ENCODE measurements around the gene ZNF32.

ZNF32 gene, protein sequence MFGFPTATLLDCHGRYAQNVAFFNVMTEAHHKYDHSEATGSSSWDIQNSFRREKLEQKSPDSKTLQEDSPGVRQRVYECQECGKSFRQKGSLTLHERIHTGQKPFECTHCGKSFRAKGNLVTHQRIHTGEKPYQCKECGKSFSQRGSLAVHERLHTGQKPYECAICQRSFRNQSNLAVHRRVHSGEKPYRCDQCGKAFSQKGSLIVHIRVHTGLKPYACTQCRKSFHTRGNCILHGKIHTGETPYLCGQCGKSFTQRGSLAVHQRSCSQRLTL

DNA sequence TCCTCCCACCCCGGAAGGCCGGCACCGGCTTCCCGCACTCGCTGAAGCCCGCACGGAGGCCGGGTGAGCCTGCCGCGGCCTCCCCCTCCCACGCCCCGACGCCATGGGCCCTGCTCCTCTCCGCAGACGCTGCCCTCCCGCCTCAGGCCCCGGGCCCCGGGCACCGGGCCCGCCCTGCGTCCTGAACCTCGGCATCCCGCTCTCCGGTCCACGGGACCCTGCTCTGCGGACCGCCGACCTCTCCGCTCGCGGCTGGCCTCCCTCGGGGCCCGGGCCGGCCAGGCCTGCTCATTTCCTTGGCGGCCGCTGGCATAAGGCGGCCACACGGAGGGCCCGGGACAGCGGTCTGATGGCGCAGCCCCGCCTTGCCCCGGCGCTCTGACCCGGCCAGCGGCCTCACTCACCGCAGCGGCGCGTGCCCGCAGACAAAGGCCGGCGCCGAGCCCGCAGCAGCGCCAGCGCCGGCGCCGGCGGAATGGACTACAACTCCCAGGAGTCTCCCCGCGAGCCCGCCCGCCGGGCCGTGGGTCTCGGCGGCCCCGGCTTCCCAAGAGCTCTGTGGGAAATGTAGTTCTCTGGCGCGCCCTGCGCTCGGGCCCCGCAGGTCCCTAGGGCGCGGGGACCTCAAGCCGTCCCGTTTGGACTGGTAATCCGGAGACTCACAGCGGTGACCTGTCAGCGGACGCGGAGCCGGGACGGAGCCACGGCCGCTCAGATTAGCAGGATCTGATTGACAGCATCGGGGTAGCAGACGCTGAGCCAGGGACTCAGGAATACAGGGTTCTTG, at the start of gene ZNF32:
Gene ZNF32 (minus strand): TSS at position 484 of the 787 bp plus-strand sequence. CDS start 2,748 bp downstream, outside the sequence.
- peak; percentile 66 for DNase-seq (ENCODE audit: low read depth)

DNA sequence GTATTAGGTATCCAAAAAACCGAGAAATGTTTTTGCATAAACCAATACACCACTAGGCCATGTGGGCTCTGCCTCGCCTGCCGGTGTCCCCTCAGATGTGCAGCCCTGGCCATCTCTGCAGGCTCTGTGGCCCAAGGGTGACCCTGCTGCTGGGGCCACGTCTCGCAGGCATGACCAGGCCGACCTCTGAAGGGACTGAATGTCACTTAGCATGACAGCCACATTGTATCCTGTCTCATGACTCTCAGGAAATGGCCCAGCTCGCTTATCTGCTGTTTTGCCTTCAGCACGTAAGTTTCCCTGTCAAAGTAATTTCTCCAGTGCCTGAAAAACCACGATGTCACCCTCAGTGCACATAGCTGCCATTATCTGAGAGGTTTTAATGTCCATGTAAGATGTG, 49.5 kb upstream of the ZNF32 start:
- DNase-seq (ENCODE audit: low read depth): no peak

DNA sequence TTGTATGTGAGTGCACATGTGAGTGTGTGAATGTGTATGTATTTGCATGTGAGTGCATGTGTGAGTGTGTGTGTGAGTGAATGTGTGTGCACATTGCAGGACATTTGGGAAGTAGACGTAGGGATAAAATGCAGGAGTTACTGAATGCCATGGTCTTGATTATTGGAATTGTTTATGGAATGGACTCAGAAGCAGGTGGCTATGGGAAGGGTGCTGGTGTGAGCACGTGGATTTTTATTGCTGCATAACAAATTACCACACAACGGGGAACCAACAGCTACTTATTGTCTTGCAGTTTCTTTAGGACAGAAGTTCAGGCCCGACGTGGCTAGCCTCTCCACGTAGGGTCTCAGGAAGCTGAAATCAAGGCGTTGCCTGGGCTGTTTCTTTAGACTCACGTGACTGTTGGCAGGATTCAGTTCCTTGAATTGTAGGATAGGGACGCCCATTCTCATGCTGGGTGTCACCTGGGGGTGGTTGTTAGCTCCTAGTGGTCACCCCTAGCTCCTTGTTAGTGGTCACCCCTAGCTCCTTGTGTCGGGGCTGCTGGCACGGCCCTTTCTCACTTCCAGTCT, 48.3 kb upstream of the ZNF32 start:
- DNase-seq (ENCODE audit: low read depth): no peak

DNA sequence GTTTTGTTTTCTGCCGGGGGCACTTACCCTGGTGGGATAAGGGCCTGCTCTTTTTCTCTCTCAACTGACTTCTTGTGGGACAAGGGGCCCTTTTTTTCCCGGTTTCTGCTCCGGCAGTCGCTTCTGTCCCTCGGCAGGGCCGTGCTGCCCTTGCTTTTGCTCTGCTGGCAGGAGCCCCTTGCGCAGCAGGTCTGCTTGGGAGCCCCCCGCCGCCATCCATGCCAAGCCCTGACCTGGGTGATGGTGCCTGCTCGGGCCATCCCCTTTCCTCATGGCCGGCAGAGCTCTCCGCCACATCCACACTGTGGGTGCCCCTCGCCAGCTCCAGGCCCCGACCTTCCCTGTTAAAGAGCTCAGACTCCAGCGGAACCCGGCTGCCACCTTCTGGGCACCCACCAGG, 47.0 kb upstream of the ZNF32 start:
- no peak for DNase-seq (ENCODE audit: low read depth)

DNA sequence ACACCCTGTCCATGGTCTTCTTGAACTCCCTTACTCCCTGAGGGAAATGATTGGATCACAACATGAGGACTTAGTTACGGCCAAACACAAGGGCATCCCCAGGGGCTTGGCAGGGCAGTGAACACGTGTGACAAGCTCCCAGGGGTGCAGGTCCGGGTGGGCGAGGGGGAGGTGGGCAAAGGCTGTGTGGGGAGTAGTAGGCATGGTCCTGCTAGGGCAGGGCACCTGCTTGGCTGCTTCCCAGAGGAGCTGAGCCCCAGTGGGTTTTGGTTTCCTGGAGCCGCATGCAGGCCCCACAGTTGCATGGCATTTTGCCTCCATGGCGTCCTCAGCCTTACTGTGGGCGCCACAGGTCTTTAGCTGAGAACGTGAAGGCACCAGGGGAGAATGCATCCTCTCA, 46.6 kb upstream of the ZNF32 start:
- DNase-seq (ENCODE audit: low read depth): no peak

DNA sequence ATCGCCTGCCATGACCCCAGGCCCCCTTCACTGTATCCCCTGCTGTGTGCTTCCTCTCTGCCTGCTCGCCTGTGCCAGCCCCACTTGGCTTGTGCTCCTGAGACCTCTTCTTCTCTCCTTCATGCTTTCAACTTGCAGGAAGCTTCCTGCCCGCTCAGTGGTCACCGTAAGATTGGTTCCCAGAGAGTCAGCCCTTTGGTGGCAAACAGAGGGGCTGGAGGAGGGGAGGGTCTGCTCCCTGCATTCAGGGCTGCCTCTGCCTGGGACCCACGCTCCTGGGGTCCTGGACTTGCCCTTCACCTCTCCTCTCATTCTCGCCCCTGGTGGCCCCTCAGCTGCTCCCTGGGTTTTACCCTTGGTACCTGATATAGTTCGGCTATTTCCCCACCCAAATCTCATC, 45.8 kb upstream of the ZNF32 start:
- no peak for DNase-seq (ENCODE audit: low read depth)

DNA sequence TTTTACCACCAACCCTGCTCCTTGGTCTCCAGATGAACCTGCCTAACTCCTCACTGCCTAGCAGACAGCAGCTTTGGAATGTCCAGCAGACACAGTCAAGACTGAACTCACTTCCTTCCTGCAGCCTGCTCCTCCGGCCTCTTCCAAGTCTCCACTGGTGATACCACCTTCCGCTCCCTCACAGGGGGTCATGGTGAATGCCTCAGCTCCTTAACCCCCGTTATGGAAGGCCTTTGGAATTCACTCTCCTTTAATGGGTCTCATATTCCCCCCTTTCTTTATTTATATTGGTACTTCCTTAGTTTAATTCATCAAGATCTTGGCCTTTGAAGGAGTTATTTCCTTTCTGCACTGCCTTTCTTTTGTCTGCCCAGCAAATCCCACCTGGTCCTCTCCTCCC, 44.9 kb upstream of the ZNF32 start:
- DNase-seq (ENCODE audit: low read depth): no peak

DNA sequence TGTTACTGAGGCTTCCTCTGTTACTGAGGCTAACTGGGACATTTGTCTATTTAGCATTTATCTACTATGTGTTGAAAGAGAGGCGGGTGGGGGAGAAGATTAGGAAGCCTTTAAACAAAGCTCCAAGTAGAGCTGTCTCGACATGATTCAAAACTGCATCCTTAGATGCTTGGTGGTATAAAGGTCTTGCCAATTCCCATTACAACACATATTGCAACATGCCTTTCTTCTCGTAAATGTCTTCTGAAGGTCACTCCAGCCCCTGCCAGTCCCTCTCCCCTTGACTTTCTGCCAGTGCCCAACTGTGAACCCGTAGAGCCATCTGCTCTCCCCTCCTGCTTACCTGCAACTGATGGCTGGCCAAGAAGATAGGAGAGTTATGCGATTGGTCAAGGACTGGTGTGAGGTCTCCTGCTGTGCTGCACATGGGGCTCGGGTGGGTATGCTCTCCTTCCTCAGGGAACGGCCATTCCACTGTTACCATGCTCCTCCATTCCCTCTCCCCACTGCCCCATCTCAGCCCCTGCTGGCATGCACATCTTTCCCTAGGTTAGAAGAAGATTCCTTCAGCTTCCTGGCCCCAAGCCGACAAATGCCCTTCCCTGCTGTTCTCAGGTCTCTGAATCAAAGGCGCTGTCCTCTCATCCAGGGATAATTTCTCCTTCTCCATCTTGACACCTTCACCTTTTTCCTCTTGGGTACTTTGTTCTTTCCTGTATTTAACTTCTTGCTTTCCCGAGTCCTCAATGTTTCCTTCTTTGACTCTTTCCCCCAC, 43.6 kb upstream of the ZNF32 start:
- DNase-seq (ENCODE audit: low read depth): no peak

DNA sequence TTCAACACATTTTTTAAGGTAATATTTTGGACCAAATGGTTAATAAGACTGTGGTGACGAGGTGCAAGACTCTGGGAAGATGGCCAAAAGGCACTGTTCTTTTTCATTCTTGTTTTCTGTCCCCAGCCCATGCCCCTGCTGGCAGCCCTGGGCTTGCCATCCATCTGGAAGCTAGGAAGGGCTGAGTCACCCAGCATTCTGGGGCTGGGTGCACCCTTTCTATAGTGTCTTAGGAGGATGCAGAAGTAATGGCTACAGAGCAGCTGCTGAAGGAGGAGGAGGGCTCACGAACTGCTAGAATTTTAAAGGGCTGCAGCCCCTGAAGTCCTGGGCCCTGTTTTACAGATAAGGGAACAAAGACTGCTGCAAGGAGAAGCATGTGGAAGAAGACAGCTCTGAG, 42.8 kb upstream of the ZNF32 start:
- no peak for DNase-seq (ENCODE audit: low read depth)

DNA sequence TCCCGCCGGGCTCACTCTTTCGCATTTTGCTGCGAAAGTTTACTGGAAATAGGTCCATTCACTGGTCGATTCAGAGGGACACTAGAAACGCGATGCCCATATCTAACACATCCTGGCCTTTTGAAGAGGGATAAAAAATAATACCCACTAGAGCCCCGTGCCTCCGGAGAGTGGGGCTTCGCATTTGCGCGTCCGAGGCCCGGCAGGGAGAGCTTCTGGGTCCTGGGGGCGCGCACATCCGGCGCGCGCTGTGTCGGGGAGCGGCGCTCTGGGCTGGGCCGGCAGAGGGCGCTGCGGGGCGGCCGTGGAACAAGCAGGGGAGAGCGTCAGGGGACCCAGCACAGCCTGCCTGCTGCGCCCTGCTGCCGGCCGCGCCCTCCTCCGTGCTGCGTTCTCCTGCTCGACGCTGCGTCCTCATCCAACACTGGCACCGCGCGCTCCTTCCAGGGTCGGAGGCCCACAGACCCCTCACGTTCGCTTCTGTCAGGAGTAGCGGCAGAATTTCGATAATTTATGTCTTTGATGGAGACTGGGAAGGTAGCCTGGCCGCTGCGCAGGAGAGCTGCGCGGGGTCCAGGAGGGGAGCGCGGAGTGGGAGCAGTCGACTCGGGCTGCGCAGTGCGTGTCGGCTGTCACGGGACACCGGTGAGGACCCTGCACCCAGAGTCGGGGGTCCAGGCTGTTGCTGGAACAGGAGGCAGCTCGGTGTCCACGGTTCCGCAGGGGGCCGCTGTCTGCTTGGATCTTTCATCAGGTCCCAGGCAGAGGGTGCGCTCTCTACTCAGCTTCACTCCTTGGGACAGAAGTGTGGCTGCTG, 41.5 kb upstream of the ZNF32 start:
- DNase-seq (ENCODE audit: low read depth): peak; percentile 47

DNA sequence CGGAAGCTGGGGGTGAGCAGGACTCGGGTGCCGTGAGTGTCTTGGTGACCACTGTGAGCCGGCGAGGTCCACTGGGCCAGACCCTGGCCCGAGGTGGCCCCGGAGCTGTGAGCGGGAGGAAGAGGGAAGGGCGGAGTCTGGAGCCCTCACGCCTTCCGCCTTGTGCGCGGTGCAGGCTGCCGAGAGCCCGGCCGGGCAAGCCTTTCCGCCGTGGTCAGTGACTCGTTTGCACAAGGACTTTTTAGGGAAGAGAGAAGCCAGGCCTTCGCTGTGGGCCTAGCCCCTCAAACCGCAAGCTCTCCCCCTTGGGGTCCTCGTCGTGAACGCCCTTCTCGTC, 40.9 kb upstream of the ZNF32 start:
- no peak for DNase-seq (ENCODE audit: low read depth)

DNA sequence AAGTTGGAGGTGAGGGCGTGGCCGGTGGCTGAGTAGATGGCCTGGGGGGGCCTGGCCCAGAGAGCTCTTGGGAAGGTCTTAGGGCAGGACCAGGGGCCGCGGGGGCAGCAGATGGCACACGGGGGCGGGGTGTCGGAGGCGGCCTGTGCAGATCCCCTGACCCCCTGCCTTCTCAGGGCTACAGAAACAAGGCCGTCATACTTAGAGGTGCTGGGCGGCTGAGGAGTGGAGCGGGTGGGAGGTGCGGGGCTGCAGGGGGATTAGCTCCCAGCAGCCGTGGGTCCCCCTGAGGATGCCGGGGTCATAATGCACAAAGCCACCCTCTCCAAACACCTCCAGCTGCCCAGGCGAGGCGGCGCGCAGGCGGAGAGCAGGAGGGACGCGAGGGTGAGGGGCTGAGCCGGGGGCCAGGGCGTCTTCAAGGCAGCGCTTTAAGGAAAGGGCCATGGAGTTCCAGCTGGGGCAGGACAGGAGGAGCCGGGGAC, 40.4 kb upstream of the ZNF32 start:
- DNase-seq (ENCODE audit: low read depth): no peak

DNA sequence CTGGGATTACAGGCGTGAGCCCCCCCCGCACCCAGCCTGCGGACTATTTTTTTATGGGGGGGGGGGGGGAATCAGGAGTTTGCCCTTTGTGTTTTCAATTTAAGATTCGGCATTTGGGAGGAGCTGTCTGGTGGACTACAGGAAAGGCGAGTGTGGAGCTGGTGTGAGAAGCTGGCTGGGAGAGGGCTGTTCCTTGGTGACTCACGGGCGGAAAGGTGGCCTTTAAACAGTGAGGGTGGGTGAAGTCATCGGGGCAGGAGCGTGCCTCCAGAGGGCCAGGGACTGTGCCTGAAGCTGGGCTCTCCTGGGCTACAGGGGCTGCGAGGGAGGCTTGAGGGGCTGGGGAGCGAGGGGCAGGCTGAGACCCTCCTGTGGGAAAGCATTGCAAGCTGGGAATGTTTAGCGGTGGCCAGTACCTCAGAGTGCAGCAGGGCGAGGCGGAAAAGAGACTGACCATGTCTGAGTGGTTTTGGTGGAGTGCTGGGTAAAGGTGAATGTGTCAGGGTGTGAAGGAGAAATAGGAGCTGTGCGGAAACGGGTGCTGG, 39.7 kb upstream of the ZNF32 start:
- no peak for DNase-seq (ENCODE audit: low read depth)

DNA sequence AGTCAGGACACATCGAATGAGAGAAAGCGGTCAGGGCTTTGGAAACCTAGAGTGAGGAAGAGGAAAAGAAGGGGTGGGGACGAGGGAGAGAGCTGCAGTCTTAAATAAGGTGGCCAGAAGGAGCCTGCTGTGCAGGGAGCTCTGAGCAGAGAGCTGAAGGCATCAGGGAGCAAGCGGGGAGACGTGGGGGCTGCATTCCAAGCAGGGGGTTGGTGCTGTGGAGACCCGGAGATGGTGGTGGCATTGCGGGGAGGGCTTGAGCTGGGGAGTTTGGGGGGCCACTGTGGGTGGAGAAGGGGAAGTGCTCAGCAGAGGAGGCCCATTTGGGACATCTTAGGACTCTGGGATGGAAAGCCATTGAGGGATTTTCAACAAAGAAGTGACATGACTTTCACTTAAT, 38.7 kb upstream of the ZNF32 start:
- no peak for DNase-seq (ENCODE audit: low read depth)

DNA sequence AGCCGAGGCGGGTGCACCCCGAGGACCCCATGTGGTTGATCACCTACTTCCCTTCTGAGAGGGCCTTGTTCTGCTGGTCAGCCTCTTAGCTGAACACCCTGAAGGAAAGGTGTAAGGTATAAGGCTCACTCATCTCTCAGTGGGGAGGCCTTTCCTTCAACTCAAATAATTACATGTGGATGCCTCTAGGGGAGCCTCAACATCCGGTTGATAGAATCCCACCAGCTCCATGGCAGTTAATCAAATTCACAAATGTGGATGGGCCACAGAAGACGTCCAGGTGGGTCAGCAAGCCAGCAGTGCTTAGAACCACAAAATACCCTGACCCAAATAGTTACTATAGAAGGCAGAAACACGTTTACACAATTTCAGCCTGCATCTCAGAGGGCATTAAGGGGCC, 37.7 kb upstream of the ZNF32 start:
- no peak for DNase-seq (ENCODE audit: low read depth)

DNA sequence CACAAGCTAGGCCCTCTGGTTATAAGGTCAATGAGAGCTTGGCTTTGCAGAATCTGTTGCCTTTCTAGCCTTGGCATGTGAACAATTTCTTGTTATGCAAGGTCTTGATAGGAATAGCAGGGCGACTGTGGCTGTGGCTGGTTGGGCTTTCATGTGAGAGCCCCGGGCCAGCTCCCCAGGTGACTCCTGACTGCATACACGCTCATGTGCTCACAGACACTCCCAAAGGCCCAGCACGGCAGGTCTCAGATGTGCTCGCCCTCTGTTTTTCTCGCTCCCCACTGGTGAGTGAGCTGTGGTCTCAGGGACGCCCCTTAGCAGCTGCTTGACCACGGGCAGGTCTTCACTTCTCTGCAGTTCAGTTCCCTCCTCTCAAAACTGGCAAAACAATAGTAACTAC, 37.1 kb upstream of the ZNF32 start:
- no peak for DNase-seq (ENCODE audit: low read depth)

DNA sequence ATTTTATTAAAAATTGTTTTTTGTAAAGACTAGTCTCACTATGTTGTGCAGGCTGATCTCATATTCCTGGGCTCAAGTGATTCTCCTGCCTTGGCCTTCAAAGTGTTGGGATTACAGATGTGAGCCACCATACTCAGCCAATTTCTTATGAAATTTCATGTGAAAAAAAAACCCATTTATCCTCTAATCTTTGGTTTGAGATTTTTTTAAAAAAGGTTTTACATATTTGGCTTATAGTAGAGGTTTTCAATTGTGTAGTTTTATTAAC, 35.5 kb upstream of the ZNF32 start:
- DNase-seq (ENCODE audit: low read depth): no peak

DNA sequence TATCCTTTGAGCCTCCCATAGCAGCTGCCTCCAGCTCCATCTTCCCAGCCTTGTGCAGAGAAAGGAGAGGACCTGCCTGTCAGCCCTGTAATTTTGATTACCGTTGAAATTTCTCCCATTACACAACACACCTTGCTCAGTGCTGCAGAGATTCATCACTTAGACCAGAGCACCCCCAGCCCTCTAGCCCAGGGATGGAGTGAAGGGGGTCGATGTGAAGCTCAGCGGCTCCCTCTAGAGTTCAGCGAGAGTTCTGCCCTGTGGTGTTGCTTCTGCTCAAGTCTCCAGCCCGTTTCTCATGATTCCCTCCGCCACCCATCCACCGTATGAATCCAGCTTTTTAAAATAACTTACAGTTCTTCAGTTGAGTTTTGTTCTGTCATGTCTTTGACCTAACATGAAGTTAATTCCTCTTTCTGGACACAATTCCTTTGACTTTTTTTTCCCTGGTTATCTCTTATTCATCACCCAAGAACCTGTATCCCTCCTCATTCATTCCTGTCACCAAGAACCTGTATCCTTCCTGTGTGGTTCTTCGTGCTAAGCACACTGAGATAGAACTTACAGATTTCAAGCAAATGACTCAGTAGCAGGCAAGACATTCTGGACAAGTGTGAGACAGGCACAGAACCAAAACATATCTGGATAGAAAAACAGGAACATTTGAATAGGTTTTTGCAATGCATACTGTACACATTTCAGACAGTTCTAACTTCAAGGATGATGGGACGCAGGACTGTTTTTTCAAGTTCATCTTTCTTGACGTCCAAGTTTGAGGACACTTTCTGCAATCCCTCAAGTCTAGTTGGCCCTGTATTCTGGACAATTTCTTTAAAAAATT, 35.0 kb upstream of the ZNF32 start:
- no peak for DNase-seq (ENCODE audit: low read depth)

DNA sequence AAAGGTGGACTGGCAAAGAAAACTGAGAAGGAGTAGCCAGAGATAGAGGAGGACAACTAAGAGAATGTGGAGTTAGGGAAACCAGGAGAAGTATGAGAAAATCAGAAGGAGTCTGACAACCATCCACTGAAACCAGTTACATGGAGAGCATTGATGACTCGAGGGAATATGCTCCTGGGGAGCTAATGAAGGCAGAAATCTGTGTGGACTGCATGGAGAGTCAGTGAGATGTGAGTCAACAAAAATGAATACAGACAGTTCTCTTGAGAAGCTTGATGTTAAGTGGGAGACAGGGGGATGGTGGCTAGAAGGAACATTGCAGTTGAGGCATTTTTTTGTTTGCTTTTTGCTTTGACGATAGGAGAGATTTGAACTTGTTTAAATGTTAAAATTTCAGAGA, 34.3 kb upstream of the ZNF32 start:
- DNase-seq (ENCODE audit: low read depth): no peak

DNA sequence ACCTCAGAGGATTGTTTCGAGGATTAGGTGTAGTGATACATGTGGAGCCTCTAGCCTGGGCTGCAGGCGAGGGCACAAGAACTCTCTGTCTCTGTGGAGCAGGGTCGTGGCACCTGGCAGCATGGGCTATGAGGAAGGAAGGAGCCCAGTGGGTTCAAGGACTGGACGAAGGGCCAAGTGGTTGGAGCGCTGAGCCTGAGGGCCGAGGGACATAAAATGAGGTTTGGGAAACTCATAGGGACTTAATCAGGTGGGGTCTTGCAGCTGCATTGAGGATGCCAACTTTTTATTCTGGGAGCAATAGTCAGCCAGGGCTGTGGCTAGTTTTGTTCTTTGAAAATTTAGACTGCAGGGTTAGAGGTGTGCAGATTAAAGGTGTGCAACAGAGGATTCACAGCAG, 33.0 kb upstream of the ZNF32 start:
- DNase-seq (ENCODE audit: low read depth): no peak

DNA sequence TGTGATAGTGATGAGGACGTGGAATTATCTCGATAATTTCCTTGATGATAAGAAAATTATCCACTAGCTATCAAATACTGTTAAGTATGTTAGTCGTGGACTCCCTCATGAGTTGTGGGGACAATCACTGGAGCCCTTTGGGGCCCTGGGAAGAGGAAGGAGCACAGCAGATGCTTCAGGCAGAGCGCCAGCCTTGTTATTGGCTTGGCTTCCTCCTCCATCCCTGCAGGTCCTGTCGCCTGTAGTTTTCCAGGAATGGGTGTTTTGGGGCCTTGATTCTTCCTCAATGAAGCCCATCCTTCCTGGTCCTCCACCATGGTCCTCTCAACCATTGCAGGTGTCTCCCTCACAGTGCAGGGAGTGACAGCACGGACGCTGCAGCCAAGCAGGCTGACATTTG, 32.5 kb upstream of the ZNF32 start:
- no peak for DNase-seq (ENCODE audit: low read depth)
